Skin of body (tissue), 2 donors: ENCODE data around the gene SYPL1. TPM values are rescaled to one million over a fixed set of nuclear protein-coding genes. Genes with fewer than 3 reads are reported as not detected.

Experiments
- DNase-seq: peaks from one replicate; lab custom pipeline; 2025; lab: John Stamatoyannopoulos, UW
- total RNA-seq: library from RNA; depleted of rRNA; stranded (reverse); fragments of >200 nt; gene quantifications from one replicate; pipeline ENCODE4 v1.2.3, GENCODE V29; 2014

SYPL1 gene
- total RNA-seq, 1 donor from 2014 or later: 89.5 TPM

DNA sequence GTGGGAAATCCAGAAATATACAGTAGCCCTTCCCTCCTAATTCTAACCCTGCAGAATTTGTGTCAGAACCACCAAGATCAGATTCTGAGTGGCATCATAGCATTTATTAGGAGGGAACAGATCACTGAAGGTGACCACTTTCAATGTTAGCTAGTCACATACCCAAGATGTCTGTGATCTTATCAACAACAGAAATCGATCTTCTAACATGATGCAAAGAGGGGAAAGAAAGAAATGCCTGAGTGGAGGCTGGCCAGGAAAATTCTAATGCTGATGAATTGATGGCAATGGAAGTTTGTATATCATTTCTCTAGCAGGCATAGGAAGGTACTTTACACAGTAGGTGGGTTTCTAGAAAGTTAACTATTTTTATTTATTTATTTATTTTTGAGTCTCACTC is 10.6 kb upstream of the SYPL1 start:
- DNase-seq: no peak

DNA sequence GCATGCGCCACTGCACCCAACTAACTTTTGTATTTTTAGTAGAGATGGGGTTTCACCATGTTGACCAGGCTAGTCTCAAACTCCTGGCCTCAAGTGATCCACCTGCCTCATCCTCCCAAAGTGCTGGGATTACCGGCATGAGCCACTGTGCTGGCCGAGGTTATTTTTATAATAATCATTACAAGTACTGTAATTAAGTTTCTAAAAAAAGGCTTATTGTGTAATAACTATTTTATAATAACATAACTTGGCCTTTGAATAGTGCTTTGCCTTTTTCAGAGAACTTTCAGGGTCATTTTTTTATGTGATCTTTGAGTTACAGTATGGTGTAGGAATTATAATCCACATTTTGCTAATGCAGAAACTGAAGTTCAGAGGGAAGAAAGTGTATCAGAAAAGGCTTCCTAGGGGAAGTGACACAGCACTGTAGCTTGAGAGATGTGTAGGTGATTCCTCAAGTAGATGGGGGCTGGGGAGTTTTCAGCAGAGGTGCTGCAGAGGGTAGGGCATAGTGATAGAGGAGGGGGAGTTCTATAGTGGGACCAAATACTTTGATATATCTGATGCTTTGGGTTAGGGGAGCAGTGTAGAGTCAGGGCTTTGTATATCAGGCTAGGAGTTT is 9.2 kb upstream of the SYPL1 start:
- DNase-seq: no peak

DNA sequence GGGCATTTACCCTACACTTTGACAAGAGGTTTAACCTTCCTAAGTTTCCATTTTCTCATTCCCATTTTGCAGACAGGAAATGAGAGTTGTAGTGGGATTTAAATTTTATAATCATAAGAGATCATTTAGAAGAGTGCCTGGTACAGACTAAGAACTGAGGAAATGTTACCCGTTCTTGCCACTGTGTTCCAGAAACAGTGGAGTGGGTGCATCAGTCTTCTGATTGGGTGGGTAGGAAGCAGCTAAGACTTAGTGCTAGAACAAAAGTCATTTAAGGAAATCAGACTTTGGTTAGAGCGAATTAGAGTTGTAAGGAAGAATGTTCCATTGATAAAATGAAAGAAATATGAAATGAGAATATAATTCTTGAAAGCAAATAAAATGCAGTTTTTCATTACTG is 8.4 kb upstream of the SYPL1 start:
- no peak for DNase-seq

DNA sequence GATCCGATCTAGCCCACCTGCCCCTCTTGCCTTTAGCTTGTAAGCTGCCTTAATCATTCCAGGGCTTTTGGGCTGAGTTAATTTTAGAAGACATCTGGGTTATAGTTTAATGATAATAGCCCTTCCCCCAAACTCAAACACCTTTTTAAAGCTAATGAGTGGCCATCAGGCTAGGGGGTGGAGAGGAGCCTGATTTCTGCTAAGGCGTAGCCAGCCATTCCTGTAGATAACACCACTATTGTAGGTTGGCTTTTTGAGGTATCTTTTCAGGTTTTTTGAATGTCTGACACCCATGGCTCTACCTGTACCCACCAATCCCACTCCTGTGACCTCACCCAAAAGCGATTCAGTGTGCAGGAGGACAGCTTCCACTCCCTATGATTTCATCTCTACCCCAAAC is 7.6 kb upstream of the SYPL1 start:
- DNase-seq: no peak

DNA sequence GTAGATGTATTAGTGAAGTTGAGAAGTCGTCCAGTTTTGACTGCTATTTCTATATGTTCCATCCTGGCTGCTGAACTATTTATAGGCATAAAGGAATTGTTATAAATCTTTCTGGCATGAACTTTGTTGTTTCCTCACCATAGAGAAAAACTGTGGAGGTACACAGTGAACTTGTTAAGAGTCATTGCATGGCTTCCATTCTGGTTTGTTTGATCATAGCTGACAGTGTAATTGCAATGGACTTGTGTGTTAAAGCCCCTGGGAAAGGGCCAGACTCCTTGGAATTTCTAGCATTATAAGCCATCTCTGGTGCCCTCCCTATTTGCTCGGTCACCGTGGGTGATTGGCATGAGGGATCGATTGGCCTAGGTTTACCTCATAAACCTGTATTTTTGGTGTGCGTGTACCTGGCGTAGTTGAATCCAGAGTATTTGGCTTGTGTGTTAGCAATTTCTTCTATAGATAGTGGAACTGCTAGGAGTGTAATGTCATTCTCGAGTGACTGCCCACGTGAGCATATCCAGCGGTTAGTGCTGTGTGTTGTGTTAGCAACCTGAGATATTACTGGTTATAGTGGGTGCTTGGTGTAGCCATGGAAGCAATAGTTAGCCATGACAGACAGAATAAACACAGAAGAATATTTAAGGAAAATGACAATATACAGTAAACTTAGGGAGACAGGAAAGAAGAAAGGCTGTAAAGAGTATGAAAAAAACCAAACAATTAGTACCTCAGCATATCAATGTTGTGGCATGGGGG is 5.9 kb upstream of the SYPL1 start:
- no peak for DNase-seq

DNA sequence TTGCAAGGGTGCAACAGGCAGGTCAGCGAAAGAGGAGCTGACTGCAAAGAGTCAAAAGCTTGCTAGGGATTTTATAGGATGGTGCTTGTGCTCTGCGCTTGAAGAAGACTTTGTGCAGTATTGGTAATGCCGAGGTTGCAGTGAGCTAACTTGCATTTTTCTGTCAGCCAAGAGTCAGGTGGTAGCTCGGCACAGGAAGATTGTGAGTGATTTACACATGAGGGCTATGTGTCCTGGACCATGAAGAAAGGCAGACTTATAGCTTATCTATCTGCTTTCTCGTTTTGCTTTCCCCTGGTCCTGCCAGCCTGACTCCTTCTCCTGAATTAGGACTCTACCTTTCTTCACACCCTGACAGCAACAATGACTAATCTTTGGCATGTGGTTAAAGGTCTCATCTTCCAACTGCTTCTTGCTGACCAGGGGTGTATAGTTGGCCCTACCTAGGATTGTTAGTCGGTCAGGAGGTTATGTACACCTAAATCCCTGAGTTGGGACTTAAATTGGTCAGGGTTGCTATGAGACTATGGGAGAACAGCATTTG is 4.1 kb upstream of the SYPL1 start:
- DNase-seq: no peak

DNA sequence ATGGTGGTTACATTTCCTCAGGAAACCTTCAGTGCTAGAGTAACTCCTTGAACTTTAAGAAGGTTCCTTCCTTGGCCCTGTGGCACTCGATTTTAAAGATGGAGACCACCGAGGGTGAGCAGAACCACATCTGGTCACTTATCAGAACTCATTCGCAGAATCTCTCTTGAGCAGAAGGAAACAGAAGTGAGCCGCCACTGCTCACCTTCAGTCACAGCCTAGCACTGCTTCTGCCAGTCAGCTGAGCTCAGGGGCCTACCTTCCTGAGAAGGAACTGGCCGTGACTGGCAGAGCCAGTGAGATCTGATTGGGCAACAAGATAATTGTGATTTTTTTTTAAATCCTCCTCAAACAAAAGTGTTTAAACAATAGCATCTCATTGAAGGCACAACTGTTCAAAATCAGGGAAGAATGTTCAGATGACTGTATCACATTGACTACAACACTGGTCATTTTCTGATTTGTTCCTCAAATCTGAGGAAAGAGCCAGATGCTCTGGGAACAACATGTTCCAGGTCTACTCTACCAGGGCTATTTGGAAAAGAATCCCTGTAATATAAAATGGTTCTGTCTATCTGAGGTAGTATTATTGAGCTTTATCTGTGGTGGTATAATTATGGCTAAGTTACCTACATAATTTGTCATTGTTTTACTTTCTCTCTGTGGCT is 2.7 kb upstream of the SYPL1 start:
- no peak for DNase-seq

DNA sequence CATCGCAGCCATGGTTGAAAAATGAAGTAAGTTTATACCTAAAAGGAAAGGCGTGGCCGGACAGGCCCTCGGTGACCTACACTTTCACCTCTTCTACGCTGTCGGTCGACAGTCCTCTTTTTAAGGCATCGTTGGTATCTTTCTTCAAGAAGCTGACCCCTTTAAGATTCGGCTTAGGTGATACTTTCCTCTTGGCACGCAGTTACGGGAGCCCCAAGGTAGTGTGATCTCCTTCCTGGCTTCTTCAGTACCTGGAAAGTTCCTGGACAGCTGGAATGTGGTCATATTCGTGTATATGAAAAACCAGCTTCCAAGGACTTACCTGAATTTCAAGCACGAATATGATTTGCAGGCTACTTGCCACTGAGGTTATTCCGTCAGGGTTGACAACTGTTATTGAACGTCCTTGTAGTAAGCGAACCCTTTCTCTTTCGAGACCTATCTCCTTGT is 885 bp upstream of the SYPL1 start:
- no peak for DNase-seq

DNA sequence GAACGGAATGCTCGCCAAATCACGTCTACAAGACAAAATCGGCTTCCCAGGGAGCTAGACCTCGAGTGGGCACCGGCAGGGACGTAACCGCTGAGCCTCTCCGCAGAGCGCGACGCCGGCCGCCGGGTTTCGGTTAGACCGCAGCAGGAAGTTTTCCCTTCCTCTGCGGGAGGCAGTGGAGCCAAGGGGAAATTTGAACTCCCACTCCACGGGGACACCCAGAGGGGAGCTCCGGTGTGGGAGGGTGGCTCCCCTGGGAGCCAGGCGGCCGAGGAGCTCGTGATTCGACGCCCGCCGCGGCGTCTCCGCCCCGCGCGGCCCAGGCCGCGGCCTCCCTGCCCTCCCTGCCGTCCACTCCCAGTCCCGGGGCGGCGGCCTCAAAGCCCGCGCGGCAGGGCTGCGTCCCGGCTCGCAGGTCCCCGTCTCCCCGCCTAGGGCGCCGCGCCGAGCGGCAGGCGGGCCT is 426 bp downstream of the SYPL1 start:
- DNase-seq: no peak

DNA sequence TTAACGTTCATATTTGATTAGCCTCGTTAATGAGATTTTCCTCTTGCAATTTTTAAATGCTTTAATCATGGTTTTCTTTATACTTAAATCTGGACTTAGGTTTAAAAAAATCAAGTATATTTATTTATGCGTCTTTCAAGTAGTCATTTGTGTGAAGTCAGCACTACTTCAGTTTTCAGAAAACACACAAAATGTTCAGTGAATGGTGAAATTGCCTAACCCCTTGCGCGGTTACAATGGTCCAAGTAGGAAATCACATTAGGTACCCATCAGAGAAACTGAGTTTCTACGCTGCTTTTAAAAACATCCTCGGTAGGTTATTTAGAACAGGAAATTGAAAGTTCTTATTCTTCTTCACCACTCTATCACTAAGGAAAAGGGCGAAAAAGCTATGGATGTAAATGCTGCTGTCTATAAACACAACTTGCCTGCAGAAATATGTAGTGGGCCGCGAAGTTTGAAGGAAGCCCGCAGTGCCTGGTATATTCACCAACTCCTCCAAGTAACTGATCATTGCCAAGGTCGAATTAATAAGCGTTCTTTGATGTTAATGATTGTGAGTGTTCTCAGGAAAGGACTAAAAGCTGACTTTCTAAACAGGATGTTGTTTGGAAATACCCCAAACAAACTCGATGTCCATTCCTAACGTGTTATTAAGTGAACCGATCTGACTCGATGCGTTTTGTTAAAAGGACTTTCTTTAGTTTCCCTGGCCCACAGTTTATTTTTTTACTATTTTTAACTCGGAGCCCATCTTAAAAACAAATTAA is 1.0 kb downstream of the SYPL1 start:
- DNase-seq: peak; percentile 39

DNA sequence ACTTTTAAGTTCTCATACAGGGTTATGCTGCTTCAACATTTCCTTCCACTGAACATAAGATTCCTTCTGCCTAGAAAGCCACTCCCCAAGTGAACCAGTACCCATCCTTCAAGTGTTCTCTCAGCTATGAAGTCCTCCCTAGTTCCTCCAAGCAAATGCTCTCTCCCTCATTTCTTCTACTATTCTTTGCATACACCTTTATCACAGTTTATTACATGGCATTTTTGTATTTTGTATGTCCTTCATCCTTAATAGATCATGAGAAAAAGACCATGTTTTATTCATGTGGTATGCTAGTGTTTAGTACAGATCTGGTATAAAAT is 1.9 kb downstream of the SYPL1 start:
- no peak for DNase-seq

DNA sequence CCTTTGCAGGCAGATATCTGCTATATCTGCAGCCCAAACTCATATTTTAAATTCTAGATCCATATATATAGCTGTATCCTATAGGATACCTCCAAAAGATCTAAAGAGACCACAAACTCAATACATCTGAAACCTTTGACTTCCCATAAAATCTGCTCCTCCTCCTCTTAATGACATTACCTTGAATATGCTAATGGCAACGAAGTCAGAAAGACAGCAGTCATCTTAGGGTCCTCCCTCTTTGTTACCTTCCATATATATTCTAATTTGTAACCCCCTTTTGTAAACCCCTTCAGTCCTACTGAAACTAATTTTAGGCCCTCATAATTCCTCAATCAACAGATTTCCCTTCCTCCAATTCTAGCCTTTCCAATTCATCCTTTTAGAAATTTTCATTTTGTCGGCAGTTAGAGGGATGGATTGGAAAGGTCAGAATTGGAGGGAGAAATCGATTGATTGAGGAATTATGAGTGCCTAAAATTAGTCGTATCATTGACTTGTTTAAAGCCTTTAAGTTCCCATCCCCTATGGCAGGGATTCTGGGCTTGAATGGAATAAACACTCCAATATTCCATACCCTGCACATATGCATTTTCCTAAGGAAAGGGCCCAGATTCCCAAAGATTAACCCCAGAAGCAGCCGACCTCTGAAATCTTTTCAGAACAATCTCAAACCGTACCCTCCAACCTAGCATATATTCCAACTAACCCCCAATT is 2.4 kb downstream of the SYPL1 start:
- no peak for DNase-seq

DNA sequence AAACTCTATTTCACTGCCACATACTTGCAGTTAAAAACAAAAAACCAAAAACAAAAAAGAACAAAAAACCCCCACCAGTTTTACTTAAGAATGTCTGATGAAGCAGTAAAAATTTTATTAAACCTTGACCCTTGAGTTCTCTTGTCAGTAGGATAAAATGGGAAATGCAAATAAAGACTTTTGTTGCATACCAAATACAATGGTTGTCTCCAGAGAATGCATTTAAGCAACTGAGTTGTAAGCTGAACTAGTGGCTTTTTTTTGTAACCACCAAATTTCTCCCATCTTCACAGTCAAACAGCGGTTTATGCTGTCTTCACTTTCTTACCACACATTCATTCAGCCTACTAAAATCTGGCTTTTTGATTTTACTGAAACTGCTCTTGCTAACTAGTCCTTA is 3.1 kb downstream of the SYPL1 start:
- no peak for DNase-seq

DNA sequence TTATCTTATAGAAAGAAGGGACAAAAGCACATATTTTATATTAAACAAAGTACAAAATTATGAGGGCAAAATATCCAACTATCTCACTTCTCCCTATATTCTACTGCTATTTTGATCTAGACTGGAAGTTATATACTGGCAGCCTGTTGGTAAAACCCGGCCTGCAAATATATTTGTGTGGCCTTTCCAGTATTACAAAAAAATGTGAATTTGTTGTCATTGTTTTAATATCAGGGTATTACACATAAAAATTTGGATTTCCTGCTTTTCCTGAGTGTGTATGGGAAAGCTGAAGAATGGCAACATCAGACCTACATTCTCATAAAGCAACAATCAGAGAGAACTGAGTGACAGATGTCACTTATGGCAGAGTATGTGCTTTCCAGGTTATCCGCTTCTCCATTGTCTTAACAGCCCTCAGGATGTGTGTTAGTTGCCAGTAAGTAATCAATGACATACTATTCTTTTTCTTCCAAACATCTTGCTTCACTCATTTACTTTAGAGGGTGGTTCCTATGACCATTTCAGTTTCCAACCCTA is 7.3 kb downstream of the SYPL1 start:
- no peak for DNase-seq

DNA sequence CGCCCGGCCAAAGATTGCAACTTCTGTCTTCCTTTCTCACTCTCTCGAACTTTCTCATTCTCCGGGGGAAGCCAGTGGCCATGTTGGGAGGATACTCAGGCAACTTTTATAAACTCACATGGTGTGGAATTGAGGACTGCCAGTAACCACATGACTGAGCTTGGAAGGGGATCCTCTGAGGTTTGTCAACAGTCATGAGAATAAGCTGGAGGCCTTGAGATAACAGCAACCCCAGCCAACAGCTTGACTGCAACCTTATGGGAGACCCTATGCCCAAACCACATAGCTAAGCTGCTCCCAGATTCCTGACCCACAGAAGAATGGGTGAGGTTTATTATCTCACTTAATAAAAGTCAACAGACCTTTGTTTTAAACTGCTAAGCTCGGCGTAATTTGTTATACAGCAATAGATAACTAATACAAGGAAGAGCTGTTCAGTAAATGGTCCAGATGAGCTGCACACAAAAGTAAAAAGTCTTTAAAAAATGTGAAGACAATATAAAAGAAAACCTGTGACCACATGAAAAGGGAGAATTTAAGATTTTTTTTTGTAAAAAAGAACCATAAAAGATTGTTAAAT is 9.6 kb downstream of the SYPL1 start:
- no peak for DNase-seq

DNA sequence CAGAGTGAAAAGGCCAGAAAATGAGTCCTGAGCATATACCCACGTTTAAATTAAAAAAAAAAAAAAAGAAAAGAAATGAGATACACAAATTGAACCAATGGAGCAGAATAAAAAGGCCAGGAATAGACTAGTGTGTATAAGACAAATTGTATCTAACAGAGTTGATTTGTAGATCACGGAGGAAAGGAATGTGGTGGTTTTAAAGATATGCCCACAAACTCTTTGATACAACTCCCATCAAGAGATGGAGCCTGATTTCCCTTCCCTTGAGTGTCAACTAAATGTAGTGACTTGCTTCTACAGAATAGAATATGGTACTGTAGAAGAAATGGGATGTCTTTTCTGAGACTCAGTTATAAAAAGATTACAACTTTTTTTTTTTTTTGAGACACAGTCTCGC is 10.4 kb downstream of the SYPL1 start:
- no peak for DNase-seq

DNA sequence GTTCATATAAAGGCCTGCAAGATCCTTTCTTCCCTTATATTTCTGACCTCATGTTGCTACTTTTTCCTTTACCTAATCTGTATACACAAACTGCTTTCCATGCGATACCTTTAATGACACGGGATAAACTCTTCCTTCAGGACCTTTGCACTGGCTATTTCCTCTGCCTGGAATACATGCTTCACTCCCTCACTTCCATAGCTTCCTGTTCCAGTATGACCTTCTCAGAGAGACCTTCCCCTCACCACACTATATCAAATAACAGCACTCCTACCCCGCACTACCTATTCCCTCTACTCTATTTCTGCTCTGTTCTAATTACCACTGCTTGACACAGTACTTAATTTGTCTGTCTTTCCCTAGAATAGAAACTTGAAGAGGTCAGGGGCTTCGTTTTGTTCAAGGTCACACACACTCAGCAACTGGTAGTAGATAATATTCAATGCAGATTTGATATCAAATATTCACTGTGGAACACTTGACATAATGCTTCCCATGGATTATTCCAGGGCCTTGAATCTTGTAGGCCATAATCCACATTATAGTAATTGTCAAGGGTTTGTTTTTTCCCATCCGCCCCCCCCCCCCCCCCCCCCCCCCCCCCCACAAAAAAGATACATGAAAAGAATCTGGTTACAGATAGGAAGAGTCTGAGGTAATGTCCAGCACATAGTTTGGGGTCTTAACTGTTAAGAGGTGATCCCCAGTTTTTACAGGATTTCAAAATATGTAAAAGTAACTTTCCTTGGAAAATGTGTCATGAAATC is 11.1 kb downstream of the SYPL1 start:
- DNase-seq: peak; percentile 90

DNA sequence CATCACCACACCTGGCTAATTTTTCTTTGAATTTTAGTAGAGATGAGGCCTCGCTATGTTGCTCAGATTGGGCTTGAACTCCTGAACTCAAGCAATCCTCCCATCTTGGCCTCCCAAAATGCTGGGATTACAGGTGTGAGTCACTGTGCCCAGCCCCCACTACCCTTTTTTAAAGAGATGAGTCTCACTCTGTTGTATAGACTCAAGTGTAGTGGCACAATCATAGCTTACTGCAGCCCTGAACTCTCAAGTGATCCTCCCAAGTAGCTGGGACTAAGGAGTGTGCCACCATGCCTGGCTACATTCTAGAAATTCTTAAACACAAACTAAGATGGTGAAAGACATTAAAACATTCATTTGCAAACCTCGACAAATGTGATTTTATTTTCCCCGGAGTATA is 12.6 kb downstream of the SYPL1 start:
- DNase-seq: no peak

DNA sequence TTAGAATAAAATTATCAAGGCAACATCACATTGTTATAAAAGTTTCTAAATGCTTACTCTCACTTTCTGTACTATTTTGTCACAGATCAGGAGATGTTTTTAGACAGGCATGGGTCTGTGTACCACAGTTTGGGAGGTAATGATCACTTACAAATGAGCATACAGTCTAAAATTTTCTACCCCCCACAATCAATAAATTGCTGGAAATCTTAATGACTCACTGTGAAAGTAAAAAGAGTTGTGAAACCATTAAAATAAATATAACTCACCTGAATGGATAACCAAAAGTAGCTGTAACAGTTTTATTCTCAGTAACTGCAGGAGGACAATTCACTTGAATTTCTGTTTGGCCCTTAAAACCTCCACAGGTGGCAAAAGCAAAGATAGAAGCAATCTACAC is 13.2 kb downstream of the SYPL1 start:
- no peak for DNase-seq

DNA sequence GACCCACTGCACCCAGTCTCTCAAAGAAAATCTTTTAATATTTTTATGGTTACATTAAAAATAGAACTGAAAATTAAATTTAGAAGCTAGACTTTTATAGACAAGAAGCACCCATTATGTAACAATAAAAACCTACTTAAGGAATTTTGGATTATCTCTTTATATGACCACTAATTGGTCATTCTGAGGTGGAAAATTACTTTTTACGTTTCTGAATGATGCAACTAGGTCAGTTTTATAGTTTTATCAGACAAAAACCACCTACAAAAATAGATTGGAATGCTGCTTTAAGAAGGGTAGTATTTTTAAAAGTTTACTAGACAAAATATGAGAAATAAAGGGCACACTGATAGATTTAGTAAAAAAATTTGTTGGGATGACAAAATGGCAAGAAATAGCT is 16.5 kb downstream of the SYPL1 start:
- no peak for DNase-seq
